GM12801 (cell line): ENCODE data around the gene BTBD2.

Experiments
- TF ChIP-seq, protein P1 (sequence below): IDR thresholded peaks from one replicate; pipeline ENCODE4 v1.5.1; 2011; ENCODE audit warnings: control low read depth; ENCODE audit not compliant: insufficient read length; ENCODE audit errors: extremely low read depth

Gene BTBD2

DNA sequence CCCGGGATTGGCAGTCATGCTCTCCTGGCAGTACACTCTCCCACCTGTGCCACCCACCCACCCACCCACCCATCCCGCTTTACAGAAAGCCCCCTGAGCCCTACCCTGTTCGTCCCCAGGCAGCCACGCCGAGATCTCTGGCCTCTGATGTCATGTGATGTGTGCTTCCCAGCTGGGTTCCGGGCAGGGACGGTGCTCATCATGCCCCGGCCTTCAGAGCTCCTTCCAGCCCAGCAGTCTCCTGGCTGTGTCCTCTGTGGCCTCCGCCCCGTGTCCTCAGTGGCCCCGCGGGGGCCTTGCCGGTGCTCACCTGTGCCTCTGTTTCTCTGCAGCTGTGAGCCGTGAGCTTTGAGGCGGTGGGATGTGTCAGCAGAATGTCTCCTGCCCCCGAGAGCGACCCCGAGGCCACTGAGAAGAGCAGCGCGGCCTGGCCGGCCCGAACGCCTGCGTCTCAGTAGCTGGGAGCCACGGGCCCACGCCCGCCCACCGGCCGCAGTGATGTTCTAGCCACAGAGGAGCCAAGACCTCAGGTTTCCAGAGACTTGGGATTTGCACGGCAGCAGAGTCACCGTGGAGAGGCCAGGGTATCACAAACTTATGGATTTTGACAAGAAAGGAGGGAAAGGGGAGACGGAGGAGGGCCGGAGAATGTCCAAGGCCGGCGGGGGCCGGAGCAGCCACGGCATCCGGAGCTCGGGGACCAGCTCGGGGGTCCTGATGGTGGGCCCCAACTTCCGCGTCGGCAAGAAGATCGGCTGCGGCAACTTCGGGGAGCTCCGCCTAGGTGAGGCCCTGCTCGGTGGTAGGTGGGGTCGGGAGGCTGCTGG, 46.1 kb downstream of the BTBD2 start:
- TF ChIP-seq, protein P1, sequence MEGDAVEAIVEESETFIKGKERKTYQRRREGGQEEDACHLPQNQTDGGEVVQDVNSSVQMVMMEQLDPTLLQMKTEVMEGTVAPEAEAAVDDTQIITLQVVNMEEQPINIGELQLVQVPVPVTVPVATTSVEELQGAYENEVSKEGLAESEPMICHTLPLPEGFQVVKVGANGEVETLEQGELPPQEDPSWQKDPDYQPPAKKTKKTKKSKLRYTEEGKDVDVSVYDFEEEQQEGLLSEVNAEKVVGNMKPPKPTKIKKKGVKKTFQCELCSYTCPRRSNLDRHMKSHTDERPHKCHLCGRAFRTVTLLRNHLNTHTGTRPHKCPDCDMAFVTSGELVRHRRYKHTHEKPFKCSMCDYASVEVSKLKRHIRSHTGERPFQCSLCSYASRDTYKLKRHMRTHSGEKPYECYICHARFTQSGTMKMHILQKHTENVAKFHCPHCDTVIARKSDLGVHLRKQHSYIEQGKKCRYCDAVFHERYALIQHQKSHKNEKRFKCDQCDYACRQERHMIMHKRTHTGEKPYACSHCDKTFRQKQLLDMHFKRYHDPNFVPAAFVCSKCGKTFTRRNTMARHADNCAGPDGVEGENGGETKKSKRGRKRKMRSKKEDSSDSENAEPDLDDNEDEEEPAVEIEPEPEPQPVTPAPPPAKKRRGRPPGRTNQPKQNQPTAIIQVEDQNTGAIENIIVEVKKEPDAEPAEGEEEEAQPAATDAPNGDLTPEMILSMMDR, result no peak

DNA sequence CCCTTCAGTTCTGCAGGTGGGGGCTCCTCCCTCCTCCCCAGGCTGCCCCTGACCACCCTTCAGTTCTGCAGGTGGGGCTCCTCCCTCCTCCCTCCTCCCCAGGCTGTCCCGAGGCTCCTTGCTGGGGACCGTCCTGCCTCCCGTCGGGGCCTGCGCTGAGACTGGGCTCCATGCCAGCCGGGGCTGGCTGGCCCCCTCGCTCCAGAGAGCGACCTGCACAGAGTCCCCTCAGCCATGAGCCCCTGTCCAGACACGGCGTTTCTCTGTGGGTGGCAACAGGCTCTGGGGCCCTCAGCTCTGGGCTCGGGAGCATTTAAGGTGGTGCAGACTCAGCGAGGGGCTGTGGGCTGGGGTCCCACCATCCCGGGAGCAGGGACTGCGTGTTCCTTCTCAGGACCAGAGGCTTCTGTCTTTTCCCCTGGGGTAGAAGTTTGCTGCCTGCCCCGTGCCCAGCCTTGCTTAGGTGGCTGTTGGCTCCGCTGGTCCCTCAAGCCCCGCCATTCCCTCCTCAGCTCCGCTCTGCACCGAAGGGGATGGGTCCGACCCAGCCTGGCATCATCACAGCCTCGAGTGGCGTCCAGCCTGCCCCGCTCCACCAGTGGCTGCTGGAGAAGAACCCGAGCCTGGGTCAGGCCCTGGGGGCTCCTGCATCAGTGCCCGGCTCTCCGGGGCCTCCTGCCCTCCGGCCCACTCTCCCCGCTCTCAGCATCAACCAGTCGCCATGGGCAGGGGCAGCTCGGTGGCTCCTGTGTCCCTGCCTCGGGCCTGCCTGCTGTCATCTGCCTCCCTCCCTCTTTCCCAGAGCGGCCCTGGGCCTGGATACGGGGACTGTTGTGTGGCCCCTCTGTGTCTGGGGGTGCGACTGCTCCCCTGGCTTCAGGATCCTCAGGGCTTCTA, 47.0 kb downstream of the BTBD2 start:
- TF ChIP-seq, protein P1, result no peak

DNA sequence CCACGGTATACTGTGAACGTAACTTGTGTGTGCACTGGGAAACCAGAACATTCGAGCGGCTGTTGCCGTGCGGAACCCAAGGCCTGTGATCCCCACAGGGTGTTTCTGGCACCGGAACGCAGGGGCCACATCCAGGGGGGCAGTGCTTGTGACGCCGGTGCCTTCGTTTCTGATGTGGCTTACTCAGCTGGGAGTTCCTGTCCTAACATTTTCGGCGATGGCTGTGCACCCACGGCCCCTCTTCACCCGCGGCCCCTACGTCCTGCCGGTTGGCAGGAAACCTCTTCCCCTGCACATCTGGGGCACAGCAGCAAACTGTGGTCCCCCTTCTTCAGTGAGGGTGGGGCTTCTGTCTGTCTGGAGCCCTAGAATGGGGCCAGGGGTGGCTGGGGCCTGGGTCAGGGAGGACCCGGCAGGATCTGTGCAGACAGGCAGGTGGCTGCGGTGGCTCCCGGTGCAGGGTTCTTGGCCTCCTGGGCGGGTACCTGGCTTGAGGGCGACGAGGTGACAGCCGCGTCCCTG, 48.4 kb downstream of the BTBD2 start:
- TF ChIP-seq, protein P1, result no peak

DNA sequence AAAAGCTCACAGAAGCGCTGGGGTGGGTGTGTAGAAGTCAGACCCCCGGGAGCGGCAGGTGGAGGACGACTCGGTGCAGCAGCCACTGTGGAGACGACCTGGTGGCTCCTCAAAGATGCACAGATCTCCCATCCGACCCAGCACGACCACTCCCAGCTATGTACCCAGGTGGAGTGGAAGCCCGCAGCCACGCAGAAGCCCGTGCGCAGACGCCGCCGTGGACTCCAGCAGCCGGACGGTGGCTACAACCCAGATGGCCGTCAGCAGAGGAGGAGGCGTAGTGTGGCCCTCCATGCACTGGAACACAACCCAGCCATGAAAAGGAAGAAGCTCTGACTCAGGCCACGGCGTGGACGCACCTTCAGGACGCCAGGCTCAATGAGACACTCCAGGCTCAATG, 52.8 kb downstream of the BTBD2 start:
- TF ChIP-seq, protein P1, result no peak

DNA sequence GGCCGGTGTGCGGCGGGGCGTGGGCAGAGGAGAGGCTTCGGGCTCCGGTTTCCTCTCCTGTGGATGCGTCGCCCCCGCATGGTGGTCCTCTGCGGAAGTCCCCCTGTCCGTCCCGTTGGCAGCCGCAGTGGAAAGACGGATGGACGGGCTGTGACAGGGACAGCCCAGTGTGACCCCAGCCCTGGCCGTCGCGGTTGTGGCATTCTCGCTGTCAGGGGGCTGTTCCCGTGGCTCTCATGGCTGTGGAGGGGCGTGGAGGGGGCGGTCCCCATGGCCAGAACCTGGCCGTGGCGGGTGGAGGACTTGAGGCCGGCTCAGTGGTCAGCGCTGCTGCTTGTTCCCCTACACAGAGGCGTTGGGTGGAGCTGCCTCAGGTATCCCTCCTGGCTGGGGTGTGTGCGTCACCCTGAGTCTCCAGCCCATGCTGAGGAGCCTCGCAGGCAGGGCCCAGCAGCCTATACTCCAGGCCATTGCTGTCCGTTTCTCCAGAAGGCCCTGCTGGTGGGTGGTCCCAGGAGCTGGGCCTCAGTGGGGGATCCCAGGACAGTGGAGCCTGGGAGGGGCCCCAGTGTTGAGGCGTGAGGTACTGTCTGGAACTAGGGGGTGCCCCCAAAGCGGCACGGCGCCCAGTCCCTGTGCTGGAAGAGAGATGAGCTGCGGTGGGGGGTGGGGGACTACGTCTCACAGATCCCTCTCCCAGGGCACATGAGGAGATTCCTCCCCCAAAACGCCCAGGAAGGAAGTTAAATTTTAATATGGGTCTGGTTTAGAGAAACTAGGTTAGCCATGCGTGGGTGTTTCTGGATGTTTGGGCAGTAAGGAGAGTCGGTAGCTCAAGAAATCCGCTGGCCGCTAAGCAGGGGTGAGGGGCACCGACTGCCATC, 54.3 kb downstream of the BTBD2 start:
- TF ChIP-seq, protein P1, result no peak

DNA sequence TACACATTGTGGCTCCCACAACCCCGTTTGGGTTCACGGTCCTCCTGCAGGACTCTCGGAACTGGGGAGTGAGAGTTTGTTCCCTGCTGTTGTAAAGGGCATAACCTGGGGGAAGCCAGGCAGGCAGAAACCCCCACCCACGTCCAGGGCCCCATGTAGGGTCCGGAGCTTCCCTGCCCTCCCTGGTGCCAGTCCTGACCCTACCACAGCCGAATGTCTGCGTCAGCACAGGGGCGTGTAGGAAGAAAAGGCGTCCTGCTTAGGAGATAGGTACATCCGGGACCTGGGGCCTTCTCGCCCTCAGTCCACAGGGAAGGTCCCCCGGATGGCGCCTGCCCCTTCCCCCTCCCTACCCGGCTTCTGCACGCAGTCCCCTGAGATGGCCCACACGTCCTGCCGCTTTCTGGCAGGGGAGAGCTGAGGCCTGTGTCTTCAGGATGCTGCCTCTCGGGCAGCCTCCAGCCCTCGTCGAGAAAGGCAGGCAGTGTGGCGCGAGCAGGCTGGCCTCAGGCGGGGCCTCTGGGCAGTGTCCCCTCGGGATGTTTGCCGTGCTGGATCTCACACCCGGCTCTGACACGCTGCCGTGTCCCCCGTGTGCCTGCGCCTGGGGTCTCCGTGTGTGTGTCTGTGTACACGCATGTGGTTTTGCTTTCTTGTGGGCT, 55.5 kb downstream of the BTBD2 start:
- TF ChIP-seq, protein P1, result no peak
